ENCODE measurements around the gene INPP5F.
"Not testable (repeated sequence)": the region's sequence is repeated elsewhere in the genome, so short reads cannot be mapped to it uniquely, and the experiment has no call there.

INPP5F gene

DNA sequence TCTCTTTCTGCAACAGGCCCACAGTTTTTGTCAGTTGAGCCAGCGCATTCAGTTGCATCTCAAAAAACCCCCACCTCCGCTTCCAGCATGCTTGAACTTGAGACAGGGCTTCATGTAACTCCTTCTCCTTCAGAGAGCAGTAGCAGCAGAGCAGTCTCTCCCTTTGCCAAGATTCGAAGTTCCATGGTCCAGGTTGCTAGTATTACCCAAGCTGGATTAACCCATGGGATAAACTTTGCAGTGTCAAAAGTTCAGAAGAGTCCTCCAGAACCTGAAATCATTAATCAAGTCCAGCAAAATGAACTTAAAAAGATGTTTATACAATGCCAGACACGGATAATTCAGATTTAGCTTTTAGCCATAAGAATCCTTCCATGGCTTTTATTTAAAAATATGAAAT lies 101.6 kb downstream of the INPP5F start:
- DNase-seq, result no peak

DNA sequence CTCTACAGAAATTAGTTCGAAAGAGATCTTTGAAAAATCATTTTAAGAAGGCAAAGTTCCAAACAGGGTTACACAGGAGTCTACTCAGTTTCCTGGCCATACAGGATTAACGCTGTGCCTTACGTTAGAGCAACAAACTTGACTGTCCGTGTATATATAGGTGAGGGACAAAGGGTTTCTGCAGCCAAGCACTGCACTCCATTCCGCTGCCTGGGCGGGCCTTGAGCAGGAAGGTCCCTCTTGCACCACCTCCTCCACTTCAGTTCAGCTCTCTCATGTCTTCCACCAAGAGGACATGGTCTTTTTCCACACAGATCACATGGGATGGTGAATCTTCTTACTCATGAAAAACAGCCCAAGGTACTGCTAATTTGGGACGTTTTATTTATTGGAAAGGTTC lies 103.6 kb downstream of the INPP5F start:
- DNase-seq, result no peak

DNA sequence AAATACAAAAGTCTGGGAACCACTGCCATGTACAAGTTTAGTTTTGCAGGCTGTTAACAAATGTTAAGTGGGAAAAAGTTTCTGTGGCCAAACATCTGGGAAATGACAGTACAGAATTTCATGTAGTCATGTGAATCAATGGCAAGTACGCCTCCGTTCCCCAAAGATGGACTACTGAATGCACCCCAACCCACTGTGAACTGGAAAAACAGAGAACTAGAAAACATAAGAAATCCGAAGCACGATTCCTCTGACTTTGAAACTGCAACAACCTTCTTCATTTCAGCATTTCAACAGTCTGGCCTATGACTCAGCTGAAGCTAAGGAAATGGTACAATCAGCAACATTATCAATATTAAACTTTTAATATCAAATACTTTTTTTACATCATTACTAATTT lies 105.0 kb downstream of the INPP5F start:
- DNase-seq, result no peak

DNA sequence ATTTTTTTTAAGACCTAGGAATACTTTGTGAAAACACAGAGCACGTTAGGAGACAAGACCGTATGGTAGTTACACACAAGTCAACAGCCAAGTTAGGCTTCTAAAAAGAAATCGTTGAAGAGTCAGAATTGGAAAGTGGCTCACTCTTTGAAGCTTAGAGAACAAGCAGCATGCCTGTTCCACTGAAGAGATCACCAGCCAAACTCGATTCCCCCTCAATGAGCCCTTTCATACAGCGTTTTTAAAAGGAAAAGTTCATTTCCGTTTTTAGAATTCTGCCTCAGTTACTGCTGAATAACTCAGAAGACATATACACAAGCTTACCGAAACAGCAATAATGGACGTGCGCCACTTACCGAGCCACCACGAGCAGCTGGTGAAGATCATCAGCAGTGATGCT lies 105.8 kb downstream of the INPP5F start:
- no peak for DNase-seq

DNA sequence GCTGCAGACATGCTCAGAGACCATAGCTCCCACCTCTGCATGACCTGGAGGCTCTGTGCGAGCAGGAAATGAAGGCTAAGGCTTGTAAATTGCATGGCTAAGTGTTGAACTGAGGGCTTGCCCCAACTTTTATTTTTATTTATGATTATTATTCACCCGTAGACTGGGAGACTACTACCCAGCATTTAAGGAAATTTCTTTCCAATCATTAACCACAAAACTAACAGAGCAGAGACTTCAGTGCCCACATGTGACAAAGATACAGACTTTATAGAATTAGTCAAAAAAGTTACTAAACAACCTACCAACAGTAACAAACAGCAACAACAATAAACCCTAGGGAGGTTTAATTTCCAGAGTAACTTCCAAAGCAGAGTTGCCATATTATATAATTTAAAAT lies 107.1 kb downstream of the INPP5F start:
- DNase-seq, result no peak

DNA sequence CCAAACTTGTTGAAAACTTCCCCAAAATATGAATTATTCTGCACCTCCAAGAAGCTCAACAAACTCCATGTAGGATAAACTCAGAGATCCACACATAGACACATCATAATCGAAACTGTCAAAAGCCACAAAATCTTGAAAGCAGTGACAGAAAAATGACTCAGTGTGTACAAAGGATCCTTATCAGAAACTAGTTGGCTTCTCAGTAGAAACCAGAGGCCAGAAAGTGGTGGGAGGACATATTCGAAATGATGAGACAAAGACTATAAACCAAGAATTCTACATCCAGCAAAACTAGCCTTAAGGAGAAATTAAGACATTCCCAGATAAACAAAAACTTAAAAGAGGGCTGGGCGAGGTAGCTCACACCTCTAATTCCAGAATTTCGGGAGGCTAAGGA lies 108.3 kb downstream of the INPP5F start:
- DNase-seq, result no peak

DNA sequence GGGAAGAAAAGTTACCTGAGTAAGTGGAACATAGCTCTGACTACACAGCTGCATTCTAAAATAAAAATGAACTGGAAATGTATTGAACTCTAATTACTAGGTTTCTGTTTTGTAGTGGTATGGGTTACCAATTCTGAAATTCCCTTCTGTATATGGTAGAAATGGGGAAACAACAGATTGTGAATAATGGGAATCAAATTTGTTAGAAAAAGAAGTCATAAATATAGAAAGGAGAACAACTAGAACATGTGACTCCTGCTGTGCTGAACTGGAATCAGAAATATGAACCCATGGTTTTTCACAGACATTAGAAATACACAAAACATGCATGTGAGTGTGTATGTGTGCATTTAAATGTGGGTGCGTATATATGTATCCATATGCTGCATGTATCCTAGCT lies 119.8 kb downstream of the INPP5F start:
- no peak for DNase-seq

DNA sequence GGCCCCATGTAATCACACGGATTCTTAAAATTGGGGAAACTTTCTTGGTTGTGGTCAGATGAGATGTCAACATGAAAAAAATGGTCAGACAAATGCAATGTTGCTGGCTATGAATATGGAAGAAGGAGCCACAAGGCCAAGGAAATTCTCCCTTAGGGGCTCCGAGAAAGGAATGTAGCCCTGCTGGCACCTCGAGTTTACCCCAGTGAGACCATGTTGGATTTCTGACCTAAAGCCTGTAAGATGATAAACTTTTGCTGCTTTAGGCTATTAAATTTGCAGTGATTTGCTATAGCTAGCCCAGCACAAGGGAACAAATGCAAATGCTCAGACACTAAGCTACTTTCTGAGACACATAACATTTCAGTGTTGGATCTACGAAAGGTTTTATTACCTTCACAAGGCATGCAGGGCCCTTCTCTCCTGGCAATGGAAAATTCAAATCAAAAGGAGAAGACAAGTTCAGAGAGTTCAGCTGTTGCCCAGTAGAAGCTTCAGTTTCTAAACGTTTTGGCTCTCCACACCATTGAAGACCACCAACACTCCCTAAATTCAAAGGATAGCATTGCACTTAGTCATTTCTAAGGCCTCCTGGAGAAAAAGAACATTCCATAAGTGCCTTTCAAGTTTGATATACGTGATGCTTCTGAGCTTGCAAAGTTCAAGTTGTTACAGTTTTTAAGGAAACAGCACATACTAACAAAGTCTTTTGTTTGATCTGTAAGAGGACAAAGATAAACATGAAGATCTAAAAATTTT lies 123.4 kb downstream of the INPP5F start:
- no peak for DNase-seq

DNA sequence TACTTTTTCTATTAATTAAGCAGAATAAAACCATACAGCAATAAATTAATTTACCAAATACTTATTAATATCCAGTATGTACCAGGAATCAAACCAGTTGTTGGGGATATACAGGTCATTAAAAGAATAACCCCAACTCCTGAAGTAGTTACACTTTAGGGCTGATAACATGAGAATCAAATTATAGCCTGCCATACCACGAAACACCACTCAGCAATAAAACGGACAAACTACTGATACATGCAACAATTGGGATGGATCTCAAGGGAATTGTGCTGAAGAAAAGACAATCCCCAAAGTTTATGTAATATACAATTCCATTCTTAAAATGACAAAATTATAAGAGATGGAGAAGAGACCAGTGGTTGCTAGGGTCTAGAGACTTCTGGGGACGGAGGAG lies 124.1 kb downstream of the INPP5F start:
- DNase-seq, result no peak

DNA sequence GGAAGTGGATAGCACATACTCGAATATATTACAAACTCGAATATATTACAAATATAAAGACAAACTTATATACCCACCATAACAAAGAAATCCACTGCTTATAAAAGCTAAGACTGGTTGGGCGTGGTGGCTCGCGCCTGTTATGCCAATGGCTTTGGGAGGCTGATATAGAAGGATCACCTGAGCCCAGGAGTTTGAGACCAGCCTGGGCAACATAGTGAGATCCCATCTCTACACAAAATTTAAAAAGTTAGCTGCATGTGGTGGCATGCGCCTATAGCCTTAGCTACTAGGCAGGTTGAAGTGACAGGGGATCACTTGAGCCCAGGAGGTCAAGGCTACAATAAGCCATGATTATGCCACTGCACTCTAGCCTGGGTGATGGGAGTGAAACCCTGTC lies 126.4 kb downstream of the INPP5F start:
- no peak for DNase-seq

DNA sequence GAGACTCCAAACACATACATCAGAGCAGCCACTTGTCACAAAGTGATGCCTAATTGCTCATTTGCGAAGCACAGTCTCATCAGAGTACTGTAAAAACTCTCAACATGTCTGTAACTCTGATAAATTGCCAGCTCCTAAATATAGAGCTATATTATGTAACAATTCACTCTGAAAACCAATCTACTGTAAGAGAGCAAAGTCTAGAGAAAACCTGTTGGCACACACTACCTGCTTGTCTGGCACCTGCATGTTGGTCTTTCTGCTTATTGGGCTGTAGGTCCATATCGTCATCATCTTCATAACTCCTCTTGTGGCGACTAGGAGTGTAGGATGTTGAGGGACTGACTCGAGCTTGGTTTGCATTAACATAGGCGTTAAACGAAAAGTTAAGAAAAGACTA lies 127.0 kb downstream of the INPP5F start:
- no peak for DNase-seq

DNA sequence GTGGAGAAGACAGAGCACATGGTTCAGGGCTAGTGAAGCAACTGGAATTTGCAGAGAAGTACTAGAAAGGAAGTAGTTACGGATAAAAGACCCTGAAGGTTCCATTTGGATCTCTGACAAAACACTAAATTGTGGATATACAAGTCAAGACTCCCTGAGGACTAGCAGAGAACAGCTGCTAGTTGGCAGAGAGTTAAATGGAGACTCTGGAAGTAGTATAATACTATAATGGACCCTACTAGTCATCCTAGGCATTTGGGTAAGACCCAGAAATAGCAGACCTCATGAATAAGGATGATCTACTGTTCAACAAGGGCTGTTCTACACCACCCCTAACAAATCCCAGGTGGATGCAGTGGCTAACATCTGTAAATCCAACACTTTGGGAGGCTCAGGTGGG lies 127.7 kb downstream of the INPP5F start:
- DNase-seq, result no peak

DNA sequence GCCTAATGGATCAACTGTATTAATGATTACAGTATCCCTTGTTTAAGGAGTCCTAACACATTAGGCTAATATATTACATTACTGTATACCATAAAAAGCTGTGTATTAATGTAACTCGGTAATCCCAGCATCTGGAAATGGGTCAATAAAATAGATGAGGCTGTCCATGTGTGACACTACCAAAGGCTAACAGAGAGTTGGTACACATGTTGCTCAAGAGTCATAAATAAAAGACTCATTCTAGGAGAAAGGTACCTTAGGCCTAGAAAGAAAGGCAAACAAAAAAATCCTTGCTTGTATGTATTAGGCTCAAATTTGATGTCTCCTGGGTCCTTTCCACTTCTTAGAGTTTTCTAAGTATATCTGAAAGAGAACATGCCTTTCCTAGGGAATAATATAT lies 132.2 kb downstream of the INPP5F start:
- DNase-seq, result no peak

DNA sequence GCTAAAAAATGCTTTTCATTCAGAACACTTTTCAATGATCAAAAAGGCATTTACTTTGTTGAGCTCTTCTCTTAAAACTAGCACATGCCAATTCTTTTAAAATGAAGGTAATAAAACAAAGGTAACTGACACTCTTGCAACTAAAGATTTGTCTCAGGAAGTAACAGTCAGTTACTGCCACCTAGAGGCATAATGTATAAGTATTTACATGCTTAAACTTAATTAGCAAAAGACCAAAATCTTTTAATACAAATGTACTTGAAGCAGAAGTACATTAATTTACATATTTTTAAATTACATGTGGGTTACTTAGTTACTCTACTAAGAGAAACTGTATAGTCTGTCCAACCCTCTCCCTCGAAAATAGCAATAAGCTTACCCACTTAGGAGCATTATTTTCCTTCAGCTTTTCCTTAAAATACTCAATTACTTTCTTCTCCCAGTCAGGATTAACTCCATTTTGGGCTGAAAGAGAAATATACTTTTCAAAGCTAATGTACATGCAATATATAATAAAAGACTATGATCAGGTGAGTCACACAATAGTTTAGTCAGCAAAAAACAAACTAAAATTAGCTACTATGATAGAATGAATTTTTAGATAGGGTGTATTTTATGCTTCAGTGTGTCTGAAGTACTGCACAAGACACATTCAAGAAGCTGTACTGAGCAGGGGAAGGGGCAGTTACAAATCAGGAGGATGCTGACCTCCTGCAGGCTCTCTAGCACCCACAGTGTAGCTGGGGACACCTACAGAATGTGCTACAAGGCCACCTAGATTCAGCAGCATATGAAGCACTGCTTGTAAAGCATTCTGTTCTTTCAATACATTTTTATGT lies 133.8 kb downstream of the INPP5F start:
- peak; percentile 12 for DNase-seq

DNA sequence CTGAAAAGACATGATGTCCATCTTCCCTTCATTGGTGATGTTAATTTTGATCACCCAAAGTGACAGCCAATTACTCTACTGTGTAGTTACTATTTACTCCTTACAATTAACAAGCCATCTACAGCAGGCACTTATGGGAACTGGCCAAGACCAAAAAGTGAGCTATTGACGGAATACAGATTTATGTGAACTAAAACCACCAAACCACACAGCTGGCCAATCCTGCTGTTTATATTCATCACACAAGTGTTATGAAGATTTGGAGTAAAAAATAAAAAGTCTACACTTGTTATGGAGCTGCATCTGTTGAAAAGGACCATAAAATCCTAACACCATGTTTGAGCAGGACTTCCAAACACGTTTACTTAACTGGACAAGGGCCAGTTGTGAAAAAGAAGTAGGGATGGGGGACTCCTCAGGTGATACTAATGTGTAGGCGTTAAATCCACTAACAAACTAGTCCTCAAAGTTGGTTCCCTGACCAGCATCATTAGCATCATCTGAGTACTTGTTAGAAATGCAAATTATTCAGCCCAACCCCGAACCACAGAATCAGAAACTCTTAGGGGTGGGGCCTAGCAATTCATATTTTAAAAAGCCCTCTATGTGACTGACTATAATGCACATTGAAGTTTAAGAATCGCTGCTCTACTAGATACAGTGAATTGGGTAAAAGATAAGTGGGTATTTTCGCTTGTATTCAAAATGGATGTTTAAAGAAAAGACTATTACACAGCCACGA lies 135.2 kb downstream of the INPP5F start:
- DNase-seq, result no peak

DNA sequence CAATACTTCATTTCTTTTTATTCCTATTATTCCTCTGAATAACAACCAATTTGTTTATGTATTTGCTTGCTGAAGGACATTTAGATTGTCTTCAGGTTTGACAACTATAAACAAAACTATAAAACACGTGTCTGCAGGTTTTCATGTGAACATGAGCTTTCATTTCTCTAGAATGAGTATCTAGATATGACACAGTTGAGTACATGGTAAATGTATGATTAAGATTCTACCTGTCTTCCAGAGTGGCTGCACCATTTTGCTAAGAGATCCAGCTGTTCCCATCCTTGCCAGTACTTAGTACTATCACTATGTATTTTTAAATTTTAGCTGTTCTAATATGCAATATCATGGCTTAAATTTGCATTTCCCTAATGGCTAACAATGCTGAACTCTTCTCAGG lies 136.7 kb downstream of the INPP5F start:
- DNase-seq, result no peak

DNA sequence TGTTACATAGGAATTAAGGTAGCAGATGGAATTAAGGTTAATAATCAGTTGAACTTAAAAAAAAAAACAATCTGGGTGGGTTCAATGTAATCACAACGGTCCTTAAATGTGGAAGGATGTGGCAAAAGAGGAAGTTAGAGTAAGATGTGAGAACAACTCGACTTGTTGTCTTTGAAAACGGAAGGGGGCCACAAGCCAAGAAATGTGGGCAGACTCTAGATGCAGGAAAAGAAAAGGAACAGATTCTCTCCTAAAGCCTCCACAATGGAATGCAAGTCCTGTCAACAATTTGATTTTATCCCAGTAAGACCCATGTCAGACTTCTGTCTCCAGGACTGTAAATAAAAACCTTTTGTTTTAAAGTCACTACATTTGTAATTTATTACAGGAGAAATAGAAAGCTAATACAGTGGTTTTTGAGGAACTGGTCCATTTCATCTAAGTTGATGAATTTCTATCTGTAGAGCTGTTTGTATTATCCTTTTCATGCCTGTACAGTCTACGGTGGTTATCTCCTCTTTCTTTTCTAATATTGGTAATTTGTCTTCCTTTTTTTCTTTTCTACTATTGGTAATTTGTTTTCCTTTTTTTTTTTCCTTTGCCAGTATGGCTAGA lies 138.2 kb downstream of the INPP5F start:
- DNase-seq, result no peak

DNA sequence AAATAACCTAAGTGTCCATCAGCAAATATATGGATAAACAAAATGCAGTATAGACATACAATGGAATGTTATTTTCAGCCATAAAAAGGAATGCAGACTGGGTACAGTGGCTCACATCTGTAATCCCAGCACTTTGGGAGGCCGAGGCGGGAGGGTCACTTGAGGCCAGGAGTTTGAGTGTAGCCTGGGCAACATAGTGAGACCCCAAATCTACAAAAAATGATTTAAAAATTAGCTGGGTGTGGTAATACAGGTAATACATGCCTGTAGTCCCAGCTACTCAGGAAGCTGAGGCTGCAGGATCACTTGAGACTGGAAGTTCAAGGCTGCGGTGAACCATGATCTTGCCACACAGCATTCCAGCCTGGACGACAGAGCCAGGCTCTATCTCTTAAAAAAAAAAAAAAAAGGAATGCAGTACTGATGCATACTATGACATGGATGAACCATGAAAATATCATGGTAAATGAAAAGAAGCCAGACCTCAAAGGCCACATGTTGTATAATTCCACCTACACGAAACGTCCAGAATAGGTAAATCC lies 139.9 kb downstream of the INPP5F start:
- no peak for DNase-seq

DNA sequence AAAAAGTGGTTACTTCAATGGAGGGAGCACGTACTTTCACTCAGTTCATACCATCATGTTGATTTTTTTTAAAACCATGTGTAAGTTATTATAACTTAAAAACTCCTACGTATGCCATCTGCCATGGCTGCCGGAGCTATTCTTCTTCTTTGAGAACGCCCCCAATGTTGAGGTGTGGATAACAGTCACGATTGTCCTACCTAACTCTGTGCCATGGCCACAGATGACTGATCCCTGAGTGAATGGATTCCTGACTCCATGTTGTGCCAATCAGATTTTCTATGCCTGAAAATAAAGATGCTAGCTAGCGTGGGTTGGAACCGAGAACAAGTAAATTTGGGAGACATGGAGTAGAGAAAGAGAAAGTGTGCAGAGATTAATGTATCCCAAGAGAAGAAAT lies 141.5 kb downstream of the INPP5F start:
- DNase-seq, result no peak

DNA sequence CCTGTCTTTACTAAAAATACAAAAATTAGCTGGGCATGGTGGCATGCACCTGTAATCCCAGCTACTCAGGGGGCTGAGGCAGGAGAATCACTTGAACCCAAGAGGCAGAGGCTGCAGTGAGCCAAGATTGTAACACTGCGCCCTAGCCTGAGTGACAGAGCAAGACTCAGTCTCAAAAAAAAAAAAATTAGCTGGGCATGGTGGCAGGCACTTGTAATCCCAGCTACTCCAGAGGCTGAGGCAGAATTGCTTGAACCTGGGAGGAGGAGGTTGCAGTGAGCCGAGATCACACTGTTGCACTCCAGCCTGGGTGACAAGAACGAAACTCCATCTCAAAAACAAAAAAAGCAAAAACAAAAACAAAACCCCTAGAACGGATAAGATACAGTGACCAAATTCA lies 143.5 kb downstream of the INPP5F start:
- not testable (repeated sequence) for DNase-seq

DNA sequence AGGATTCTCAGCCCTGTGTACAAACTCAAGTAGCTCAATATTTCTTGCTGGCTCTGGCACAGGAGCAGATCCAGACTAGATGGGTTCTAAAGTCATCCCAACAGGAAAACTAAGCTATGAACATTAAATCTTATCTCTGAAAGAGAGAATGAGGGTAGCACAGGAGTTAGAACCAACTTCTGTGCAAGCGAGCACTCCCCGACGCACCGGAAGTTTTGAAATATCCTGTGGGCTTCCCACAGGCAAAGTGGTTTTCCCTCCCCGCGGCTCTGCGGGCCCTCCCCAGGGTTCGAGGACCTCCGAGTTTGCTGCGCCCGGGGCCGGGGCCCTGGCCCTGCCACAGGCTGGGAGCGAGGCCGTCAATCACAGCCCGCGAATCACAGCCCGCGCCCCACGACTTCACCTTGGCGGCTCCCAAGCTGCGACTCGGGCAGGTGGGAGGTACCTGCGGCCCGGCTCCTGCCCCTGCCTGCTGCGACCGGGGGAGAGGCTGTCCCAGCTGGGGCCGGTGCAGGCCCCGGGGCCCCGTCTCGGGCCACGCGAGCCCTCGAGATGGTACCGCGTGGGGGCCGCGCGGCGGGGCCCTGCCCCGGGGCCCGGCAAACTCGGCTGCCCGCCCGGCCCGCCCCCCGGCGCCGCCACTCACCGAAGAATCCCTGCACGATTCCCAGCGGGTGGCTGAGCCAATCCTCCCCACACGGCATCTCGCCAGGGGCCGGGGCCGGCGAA lies 146.2 kb downstream of the INPP5F start:
- peak; percentile 68 for DNase-seq

DNA sequence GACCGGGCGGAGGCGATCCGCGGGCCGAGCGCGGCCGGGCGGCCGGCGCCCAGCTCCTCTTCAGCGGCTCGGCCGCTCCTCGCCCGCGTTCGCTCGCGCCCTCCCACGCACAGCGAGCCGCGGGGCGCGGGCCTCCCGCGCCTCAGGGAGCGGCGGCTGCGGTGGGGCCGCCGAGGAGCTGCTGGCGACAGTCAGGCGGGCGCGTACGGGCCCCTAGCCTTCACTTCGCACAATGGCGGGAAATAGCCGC lies 146.7 kb downstream of the INPP5F start, which contains the start of gene MCMBP:
TSS of gene MCMBP (minus strand) at position 234 of the 250 bp plus-strand sequence. CDS start 259 bp downstream, outside the sequence.
- no peak for DNase-seq

Data from NCI-H146 (cell line).